Tibial nerve (tissue), 4 donors: ENCODE data around the gene RBPJL. TPM values are rescaled to one million over a fixed set of nuclear protein-coding genes. Genes with fewer than 3 reads are reported as not detected.

Experiments
- total RNA-seq, 4 donors: library from RNA; depleted of rRNA; stranded (reverse); fragments of >200 nt; gene quantifications; one replicate each; pipeline ENCODE4 v1.1.0, GENCODE V29; 2016

RBPJL gene
- total RNA-seq, 4 donors from 2014 or later, result 0.44 TPM; not detected in 3

Other genes with a start within 250 kb of the RBPJL start
- under 1 TPM in 2 of 4 donors, not detected in 2; 0.21 to 0.22 TPM for gene KCNS1, start 205.7 kb upstream of the RBPJL start, total RNA-seq
- gene WFDC5, start 191.7 kb upstream of the RBPJL start, total RNA-seq, result not detected
- not detected for gene WFDC12, start 182.4 kb upstream of the RBPJL start, total RNA-seq
- not detected for gene PI3, start 131.9 kb upstream of the RBPJL start, total RNA-seq
- gene SEMG1, start 99.8 kb upstream of the RBPJL start, total RNA-seq, result not detected
- not detected for gene SEMG2, start 85.5 kb upstream of the RBPJL start, total RNA-seq
- gene SLPI, start 52.3 kb upstream of the RBPJL start, total RNA-seq, result 100 to 1,000 TPM; 103 to 371 (median 129) TPM
- gene MATN4, start 1.5 kb downstream of the RBPJL start, total RNA-seq, result not detected
- gene SDC4, start 41.6 kb downstream of the RBPJL start, total RNA-seq, result 10 to 100 TPM; 41.2 to 72.5 (median 63.4) TPM
- 10 to 100 TPM; 19.2 to 35.6 (median 25.2) TPM for gene SYS1, start 56.3 kb downstream of the RBPJL start, total RNA-seq
- not detected for gene TP53TG5, start 71.5 kb downstream of the RBPJL start, total RNA-seq
- 10 to 100 TPM; 36.3 to 63.3 (median 51.1) TPM for gene DBNDD2, start 101.4 kb downstream of the RBPJL start, total RNA-seq
- 10 to 100 TPM; 54.6 to 82.8 (median 69.7) TPM for gene PIGT, start 109.3 kb downstream of the RBPJL start, total RNA-seq
- 1 to 10 TPM in 1 of 4 donors, under 1 TPM in 1, not detected in 2; 0.84 to 3.5 TPM for gene WFDC2, start 162.9 kb downstream of the RBPJL start, total RNA-seq
- gene SPINT3, start 208.8 kb downstream of the RBPJL start, total RNA-seq, result not detected
- not detected for gene WFDC6, start 232.6 kb downstream of the RBPJL start, total RNA-seq
- not detected for gene EPPIN, start 240.6 kb downstream of the RBPJL start, total RNA-seq